Left ventricle myocardium inferior (tissue), 1 donor: Measurements from ENCODE around the gene GATM. TPM values are rescaled to one million over a fixed set of nuclear protein-coding genes. Genes with fewer than 3 reads are reported as not detected.

Source experiments
- DNase-seq: peaks from one replicate; pipeline ENCODE4 v3.0.0-alpha.2; 2020
- H3K27ac ChIP-seq: fragments of 200-600 bp; replicated peaks from 2 replicates; pipeline ENCODE4 v1.8.0; 2021
- H3K27me3 ChIP-seq: fragments of 200-600 bp; 2 replicates; pipeline ENCODE4 v1.8.0; 2021; ENCODE audit warnings: low read depth
- H3K36me3 ChIP-seq: fragments of 200-600 bp; 2 replicates; pipeline ENCODE4 v1.8.0; 2021
- H3K4me1 ChIP-seq: fragments of 200-600 bp; 2 replicates; pipeline ENCODE4 v1.8.0; 2021
- H3K4me3 ChIP-seq: fragments of 200-600 bp; 2 replicates; pipeline ENCODE4 v1.8.0; 2021; ENCODE audit warnings: mild to moderate bottlenecking, moderate library complexity
- H3K9me3 ChIP-seq: fragments of 200-600 bp; replicated peaks from 2 replicates; pipeline ENCODE4 v1.8.0; 2021
- intact Hi-C: fragments of 100-400 bp; cut with micrococcal nuclease; formaldehyde crosslinking; loops from one replicate; pipeline ENCODE4 v1.11.0; 2022
- total RNA-seq: library from RNA; stranded (reverse); fragmentation: NEBNext Ultra II Directional; extraction: Animal tissue kit (Norgen Biotek cat#: 25700); gene quantifications from one replicate; pipeline ENCODE4 v1.2.1, GENCODE V29; 2021
- TF ChIP-seq, protein P1 (sequence below): fragments of 200-600 bp; IDR thresholded peaks from 2 replicates; pipeline ENCODE4 v1.8.0; 2021; ENCODE audit warnings: antibody characterized with exemption, mild to moderate bottlenecking, borderline replicate concordance
- donor health status: DM: no; HTN: yes; CAD: no; lungs with severe emphysema.

Gene GATM
- total RNA-seq, 1 donor from 2014 or later = 9.3 TPM

DNA sequence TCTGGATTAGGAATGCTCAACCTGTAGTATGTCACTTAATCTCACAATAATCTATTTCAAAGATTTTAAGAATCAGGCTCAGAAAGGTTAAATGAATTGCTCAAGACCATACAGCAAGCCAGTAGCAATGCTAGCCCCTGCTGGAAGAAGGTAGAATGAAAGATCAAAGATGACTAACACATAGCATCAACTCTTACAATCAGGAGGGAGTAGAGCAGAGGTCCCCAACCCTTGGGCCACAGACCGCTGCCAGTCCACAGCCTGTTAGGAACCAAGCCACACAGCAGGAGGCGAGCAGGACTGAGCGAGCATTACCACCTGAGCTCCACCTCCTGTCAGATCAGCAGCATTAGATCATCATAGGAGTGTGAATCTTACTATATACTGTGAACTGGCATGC, 15.5 kb upstream of the GATM start:
- Histone ChIP-seq H3K4me3 (no peak overlapping the region), H3K9me3 (no peaks in the 10 kb centered on the region), H3K27ac (no peak overlapping the region), H3K36me3 (no peaks in the 10 kb centered on the region), H3K4me1 (peaks cover 11% of the 10 kb centered on the region), H3K27me3 (no peaks in the 10 kb centered on the region)
- TF ChIP-seq, protein P1, sequence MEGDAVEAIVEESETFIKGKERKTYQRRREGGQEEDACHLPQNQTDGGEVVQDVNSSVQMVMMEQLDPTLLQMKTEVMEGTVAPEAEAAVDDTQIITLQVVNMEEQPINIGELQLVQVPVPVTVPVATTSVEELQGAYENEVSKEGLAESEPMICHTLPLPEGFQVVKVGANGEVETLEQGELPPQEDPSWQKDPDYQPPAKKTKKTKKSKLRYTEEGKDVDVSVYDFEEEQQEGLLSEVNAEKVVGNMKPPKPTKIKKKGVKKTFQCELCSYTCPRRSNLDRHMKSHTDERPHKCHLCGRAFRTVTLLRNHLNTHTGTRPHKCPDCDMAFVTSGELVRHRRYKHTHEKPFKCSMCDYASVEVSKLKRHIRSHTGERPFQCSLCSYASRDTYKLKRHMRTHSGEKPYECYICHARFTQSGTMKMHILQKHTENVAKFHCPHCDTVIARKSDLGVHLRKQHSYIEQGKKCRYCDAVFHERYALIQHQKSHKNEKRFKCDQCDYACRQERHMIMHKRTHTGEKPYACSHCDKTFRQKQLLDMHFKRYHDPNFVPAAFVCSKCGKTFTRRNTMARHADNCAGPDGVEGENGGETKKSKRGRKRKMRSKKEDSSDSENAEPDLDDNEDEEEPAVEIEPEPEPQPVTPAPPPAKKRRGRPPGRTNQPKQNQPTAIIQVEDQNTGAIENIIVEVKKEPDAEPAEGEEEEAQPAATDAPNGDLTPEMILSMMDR = peak; percentile 24
- DNase-seq = no peak
- intact Hi-C loops = no loop called here

GRCh38 chr15:45392584-45392855, 14.2 kb upstream of the GATM start:
- Histone ChIP-seq H3K4me3 (no peak overlapping the region), H3K27ac (no peak overlapping the region), H3K36me3 (no peaks in the 10 kb centered on the region), H3K27me3 (no peaks in the 10 kb centered on the region), H3K9me3 (no peaks in the 10 kb centered on the region), H3K4me1 (peaks cover 24% of the 10 kb centered on the region)
- no peak for DNase-seq
- TF ChIP-seq, protein P1 = no peak
- intact Hi-C loops = no loop called here

GRCh38 chr15:45391746-45392583, 13.6 kb upstream of the GATM start:
- peaks cover 30% of the 10 kb centered on the region for H3K4me1 ChIP-seq
- no peaks in the 10 kb centered on the region for H3K36me3 ChIP-seq
- peak overlapping the region; percentile 16 for H3K27ac ChIP-seq
- no peak for DNase-seq
- H3K27me3 ChIP-seq = no peaks in the 10 kb centered on the region
- H3K9me3 ChIP-seq = no peaks in the 10 kb centered on the region
- no peak overlapping the region for H3K4me3 ChIP-seq
- intact Hi-C loops = no loop called here
- TF ChIP-seq, protein P1 = no peak

- no peak for DNase-seq
- H3K27ac ChIP-seq = no peak overlapping the region
- H3K4me3 ChIP-seq = no peak overlapping the region
- no peaks in the 10 kb centered on the region for H3K9me3 ChIP-seq
- intact Hi-C loops = no loop called here
- H3K27me3 ChIP-seq = no peaks in the 10 kb centered on the region
- no peaks in the 10 kb centered on the region for H3K36me3 ChIP-seq
- peaks cover 45% of the 10 kb centered on the region for H3K4me1 ChIP-seq
- TF ChIP-seq, protein P1 = no peak
These were observed 11.0 kb upstream of the GATM start for GRCh38 chr15:45389351-45389750.

GRCh38 chr15:45387380-45388007, 9.2 kb upstream of the GATM start:
- H3K36me3 ChIP-seq = no peaks in the 10 kb centered on the region
- no peak overlapping the region for H3K4me3 ChIP-seq
- intact Hi-C loops = no loop called here
- H3K4me1 ChIP-seq = peaks cover 45% of the 10 kb centered on the region
- no peaks in the 10 kb centered on the region for H3K9me3 ChIP-seq
- TF ChIP-seq, protein P1 = no peak
- no peaks in the 10 kb centered on the region for H3K27me3 ChIP-seq
- peak overlapping the region; percentile 89 for H3K27ac ChIP-seq
- DNase-seq = no peak
